ENCODE measurements around the gene TAS2R7. TPM values are rescaled to one million over a fixed set of nuclear protein-coding genes. Genes with fewer than 3 reads are reported as not detected.

TAS2R7 gene
- total RNA-seq, 1 donor = not detected

DNA sequence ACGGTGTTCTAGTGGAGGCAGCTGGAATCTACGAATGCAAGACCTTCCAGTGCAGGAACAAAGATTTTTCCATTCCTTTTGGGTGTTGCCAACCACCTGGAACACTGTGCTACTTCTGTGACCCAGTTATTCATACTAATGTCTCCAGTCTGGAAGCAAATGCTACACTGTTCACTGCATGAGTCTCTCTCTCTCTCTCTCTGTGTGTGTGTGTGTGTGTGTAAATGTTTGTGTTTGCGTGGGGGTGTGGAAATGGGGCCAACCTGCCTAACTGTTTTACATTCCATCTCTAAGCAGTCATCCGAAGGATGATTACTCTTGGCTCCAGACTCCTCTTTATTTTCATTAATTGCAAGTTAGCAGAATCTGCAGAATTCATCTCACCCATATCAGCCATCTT lies 49.4 kb downstream of the TAS2R7 start:
- TF ChIP-seq, protein P1, sequence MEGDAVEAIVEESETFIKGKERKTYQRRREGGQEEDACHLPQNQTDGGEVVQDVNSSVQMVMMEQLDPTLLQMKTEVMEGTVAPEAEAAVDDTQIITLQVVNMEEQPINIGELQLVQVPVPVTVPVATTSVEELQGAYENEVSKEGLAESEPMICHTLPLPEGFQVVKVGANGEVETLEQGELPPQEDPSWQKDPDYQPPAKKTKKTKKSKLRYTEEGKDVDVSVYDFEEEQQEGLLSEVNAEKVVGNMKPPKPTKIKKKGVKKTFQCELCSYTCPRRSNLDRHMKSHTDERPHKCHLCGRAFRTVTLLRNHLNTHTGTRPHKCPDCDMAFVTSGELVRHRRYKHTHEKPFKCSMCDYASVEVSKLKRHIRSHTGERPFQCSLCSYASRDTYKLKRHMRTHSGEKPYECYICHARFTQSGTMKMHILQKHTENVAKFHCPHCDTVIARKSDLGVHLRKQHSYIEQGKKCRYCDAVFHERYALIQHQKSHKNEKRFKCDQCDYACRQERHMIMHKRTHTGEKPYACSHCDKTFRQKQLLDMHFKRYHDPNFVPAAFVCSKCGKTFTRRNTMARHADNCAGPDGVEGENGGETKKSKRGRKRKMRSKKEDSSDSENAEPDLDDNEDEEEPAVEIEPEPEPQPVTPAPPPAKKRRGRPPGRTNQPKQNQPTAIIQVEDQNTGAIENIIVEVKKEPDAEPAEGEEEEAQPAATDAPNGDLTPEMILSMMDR (IDR thresholded peaks at IDR 0.05; ENCODE audit: insufficient read depth, low read depth, low read length) = no peak
- peak; percentile 77 for DNase-seq (ENCODE audit: low read depth)
- no peak overlapping the region for H3K4me3 ChIP-seq (ENCODE audit: low read depth, low read length)

Small RNAs within 50 kb of the gene (small RNA-seq; reads per million reads assigned to genes)
- not detected for gene PRR4

Other genes starting within 250 kb of the TAS2R7 start
- 19.3 and 20.3 TPM in 2 replicates for gene MAGOHB, start 189.0 kb downstream of the TAS2R7 start, total RNA-seq
- under 0.01 and 0.86 TPM in 2 replicates for gene STYK1, start 128.6 kb downstream of the TAS2R7 start, total RNA-seq
- gene YBX3, start 79.3 kb downstream of the TAS2R7 start, total RNA-seq = 88.9 and 104 TPM in 2 replicates
- gene TAS2R8, start 4.7 kb upstream of the TAS2R7 start, total RNA-seq = 0.32 and 0.43 TPM in 2 replicates
- not detected in 2 replicates for gene TAS2R9, start 7.5 kb upstream of the TAS2R7 start, total RNA-seq
- 0.86 and 0.97 TPM in 2 replicates for gene TAS2R10, start 23.7 kb upstream of the TAS2R7 start, total RNA-seq
- gene PRR4, start 46.8 kb upstream of the TAS2R7 start, total RNA-seq = 2.3 and 3.5 TPM in 2 replicates
- 30.2 and 32.9 TPM in 2 replicates for gene PRH1, start 81.6 kb upstream of the TAS2R7 start, total RNA-seq
- 3.0 and 3.9 TPM in 2 replicates for gene TAS2R13, start 106.9 kb upstream of the TAS2R7 start, total RNA-seq
- gene PRH2, start 126.6 kb upstream of the TAS2R7 start, total RNA-seq = 0.32 and 0.43 TPM in 2 replicates
- gene TAS2R14, start 136.6 kb upstream of the TAS2R7 start, total RNA-seq = 4.5 and 6.9 TPM in 2 replicates
- 5.8 and 7.3 TPM in 2 replicates for gene TAS2R50, start 184.3 kb upstream of the TAS2R7 start, total RNA-seq
- gene TAS2R20, start 195.7 kb upstream of the TAS2R7 start, total RNA-seq = 5.2 and 5.5 TPM in 2 replicates
- 4.8 and 7.8 TPM in 2 replicates for gene TAS2R19, start 220.0 kb upstream of the TAS2R7 start, total RNA-seq
- 7.3 and 8.4 TPM in 2 replicates for gene TAS2R31, start 228.8 kb upstream of the TAS2R7 start, total RNA-seq